Epithelial cell of esophagus (primary cell): ENCODE measurements around the gene PTDSS2.
"Not testable (repeated sequence)": the region's sequence is repeated elsewhere in the genome, so short reads cannot be mapped to it uniquely, and the experiment has no call there.

ENCODE experiments used
- DNase-seq: peaks from one replicate; pipeline ENCODE4 v3.0.0; 2010; ENCODE audit warnings: low read depth
- H3K4me3 ChIP-seq: 2 replicates; pipeline ENCODE4 v1.5.1; 2011; ENCODE audit warnings: mild to moderate bottlenecking, low read length, control low read depth
- CTCF ChIP-seq: IDR thresholded peaks from 2 replicates; pipeline ENCODE4 v1.5.1; 2011; ENCODE audit warnings: low read depth, mild to moderate bottlenecking, low read length, control low read depth, inconsistent platforms; ENCODE audit not compliant: insufficient read depth; ENCODE audit errors: missing control alignments

Gene PTDSS2

GRCh38 chr11:449889-450808, at the start of gene PTDSS2:
Gene PTDSS2 (plus strand): TSS chr11:450279. CDS start chr11:450456, 177 bp downstream.
- DNase-seq, result peak; percentile 97
- peak within 1 kb of the TSS; percentile 76 for H3K4me3 ChIP-seq
- no peak for TF ChIP-seq CTCF

- not testable (repeated sequence) for DNase-seq, H3K4me3 ChIP-seq
Observed at GRCh38 chr11:401196-401595, 48.9 kb upstream of the PTDSS2 start.

- H3K4me3 ChIP-seq, result no peak overlapping the region
- no peak for TF ChIP-seq CTCF
- no peak for DNase-seq
Observed at GRCh38 chr11:403021-403760, 46.9 kb upstream of the PTDSS2 start.

- DNase-seq, result no peak
- TF ChIP-seq CTCF, result no peak
- H3K4me3 ChIP-seq, result no peak overlapping the region
Observed at GRCh38 chr11:403761-404431, 46.2 kb upstream of the PTDSS2 start.

- no peak for DNase-seq
- H3K4me3 ChIP-seq, result no peak overlapping the region
- no peak for TF ChIP-seq CTCF
Observed at GRCh38 chr11:404551-405264, 45.4 kb upstream of the PTDSS2 start.

GRCh38 chr11:405323-405953, 44.6 kb upstream of the PTDSS2 start:
- TF ChIP-seq CTCF, result no peak
- no peak overlapping the region for H3K4me3 ChIP-seq
- DNase-seq, result no peak
